Activated gamma-delta T cell treated with anti-CD3 and anti-CD28 coated beads, Interleukin-2, amount 50 U/mL, for 16 hours (primary cell): ENCODE measurements around the gene EPHX1.
"Not testable (repeated sequence)": the region's sequence is repeated elsewhere in the genome, so short reads cannot be mapped to it uniquely, and the experiment has no call there.

ENCODE experiments used
- DNase-seq: peaks from one replicate; pipeline ENCODE4 v3.0.0-alpha.2; 2020; ENCODE audit warnings: low read depth

Gene EPHX1

DNA sequence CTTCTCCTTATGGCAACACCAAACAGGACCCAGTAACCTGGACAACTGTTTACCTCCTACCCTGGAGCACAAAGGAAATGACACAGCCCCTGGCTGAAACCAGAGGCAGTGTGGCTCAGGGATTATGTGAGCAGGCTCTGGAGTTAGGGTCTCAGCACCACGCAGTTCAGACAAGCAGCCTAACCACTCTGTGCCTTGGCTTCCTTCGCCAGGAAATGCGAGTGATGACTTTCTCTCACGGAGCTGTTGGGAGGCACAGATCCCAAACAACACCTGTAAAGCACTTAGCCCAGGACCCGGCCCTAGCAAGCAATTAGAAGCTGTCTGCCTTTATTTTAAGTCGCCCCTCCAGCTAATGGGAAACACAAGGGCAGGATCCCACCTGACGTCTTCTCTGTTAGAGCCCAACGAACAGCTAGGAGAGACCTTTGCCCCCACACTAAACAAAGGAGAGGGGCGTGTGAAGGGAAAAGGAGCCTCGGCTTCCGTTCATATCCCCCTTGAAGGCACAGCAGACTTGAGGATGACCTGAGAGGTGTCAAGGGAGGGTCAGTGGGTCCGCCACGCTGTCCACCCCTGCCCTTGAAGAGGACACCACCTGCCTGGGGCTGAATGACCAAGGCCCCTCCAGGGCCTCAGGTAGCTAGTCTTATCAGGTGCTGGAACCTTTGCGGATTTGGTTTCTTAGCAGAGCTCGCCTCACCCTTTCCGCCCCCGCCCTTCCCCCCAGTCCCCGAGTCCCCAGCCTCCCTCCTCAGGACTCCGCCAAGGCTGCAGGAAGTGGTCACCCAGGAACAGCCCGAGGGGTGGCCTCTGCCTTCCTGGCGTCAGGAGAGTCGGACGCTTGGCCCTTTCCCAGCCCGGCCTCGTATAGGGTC, 71.4 kb downstream of the EPHX1 start:
- DNase-seq: peak; percentile 29

DNA sequence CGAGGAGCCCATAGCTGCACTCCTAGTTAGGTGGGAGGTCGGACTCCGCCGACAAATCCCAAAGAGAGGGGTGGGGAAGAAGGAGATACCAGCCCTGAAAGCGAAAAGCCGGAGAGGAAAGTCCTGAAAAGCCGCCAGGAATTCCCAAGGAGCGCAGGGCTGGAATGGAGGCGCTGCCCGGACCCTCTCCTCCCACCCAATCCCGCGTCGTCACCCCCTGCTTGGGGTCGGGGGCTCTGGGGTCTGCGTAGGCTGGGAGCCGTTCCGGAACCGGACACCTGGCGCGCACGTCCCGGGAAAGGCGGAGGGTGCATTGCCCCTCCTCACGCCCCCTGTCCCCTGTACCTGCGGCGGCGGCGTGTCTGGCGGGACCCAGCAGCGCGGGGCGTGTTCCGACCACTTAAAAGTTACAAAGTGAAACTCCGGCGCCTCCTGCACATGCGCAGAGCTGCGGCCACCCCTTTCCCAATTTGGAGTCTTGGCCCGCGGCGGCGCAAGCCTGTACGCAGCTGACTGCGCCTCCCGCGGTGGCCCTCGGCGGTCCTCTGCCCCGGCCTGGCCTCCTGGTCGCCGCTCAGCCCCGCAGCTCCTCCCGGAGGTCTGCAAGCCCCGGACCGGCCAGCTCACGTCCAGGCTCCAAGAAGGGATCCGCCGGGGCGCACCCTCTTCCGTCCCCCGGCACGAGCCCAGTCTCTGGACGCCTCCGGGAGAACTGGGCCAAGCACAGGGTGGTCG, 72.2 kb downstream of the EPHX1 start, which contains the start of gene TMEM63A:
Gene TMEM63A, minus strand, starts transcription at position 422 of the 735 bp plus-strand sequence. CDS start 4,800 bp downstream, outside the sequence.
- DNase-seq: peak; percentile 83

DNA sequence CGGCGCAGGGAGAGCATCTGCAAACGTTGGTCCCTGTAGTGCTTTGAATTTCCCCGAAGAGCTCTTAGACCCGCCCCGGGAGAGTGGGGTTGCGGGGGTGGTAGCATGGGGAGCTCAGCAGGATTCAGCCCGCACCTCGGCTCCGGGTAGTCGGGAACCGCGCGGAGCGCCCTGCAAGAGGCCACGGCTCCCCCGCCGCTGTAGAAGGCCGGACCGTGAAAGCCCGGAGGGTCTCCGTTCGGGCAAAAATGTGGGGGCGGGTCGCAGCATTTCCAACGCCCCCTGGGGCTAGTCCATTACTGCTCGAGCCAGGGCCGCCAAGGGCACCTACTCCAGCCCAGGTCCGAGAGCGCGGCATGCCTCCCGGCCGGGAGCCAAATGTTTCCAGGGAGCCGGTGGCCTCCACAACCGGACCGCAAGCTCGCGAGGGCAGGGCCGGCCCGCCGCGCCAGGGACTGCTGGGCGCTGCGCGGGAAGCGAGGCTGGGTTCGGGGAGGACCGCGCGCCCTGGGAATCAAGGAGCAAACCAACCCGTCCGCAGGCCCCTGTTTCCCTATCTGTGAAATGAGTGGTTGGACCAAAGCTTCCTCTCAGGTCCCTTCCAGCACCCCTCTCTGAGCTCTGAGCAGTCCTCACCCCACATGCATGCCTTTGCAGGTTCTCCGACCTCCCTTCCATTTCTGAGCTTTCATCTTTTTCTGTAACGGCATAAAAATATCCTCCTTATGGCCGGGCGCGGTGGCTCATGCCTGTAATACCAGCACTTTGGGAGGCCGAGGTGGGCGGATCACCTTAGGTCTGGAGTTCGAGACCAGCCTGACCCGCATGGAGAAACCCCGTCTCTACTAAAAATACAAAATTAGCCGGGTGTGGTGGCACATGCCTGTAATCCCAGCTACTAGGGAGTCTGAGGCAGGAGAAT, 73.0 kb downstream of the EPHX1 start:
- no peak for DNase-seq

DNA sequence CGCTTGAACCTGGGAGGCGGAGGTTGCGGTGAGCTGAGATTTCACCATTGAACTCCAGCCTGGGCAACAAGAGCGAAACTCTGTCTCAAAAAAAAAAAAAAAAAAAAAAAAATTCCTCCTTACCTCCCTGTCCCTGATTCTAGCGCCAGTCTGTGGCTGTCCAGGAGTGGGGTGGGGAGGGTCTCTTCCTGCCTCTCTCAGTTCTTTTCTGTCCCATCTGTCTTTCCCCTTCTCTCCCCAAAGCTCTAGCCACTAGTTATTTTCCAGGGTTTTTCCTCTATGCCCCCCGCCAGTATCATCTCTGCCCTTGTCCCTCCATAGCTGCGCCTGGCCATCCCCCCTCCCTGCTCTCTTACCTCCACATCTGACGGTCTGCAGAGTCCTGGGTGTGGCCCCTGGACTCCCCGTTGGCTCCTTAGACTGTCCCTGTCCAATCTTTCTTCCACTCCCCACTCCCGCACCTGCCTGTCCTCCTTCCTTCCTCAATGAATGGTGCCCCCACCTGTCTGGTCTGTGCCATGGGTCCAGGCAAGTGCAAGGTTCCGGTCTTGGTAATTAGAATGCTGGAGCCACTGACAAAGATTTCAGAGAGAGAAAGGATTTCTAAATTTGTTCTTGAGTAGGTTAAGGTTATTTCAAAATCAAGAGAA, 73.8 kb downstream of the EPHX1 start:
- no peak for DNase-seq

DNA sequence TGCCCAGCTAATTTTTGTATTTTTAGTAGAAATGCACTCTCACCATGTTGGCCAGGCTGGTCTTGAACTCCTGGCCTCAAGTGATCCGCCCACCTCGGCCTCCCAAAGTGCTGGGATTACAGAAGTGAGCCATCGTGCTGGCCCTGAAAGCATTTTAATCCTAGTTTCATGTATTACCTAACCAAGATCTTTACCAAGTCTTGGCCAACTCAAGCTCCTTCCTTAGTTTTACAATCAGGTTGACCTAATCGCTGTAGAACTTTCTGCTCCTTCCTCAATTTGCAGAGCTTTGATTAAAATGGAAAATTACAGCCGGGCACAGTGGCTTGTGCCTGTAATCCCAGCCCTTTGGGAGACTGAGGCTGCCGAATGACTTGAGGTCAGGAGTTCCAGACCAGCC, 75.4 kb downstream of the EPHX1 start:
- DNase-seq: no peak

DNA sequence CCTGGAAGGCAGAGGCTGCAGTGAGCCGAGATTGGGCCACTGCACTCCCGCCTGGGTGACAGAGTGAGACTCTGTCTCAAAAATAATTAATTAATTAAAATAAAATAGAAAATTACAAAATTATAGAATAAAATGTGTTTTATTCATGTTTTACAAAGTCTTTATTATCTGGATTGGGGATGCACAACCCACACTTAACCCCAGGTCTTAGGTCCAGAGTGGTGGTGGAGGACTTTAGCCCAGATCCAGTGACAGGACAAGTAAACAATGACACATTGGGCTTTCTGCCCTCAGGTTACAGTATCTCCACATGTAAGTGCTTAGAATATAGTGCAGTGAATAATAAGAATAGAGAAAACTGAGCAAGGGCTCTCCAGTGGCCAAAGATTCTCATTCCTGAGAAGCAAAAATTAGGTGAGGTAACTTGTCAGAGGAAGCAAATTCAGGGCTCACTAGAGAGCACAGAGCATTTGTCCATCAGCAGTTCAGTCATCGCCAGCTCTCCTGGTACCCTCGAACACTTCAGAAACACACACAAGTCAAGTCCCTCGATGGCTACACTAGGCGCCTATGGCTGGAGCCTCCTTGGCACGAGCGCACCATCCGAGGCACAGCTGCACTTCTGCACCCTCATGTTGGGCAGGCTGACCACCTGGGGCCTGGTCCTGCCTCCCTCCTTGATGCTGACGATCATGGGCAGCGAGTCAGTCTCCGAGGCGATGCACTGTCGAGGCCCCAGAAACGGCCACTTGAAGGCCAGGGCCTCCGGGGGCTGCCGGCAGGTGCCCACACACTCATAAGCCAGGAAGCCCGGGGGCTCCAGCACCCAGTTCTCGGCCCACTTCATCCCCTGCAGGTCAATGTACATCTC, 76.5 kb downstream of the EPHX1 start:
- DNase-seq: no peak

DNA sequence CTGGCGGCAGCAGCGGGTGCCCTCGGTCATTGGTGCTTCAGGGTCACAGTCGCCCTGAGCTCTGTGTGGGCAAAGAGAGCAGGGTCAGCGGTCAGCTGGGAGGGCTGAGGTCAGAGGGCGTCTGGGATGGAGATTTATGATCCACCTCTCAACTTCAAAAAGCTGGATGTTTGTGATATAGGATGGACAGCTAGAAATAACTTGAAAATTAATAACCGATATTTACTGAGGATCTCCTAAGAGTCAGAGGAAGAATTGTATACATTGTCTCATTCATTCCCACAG, 77.0 kb downstream of the EPHX1 start:
- no peak for DNase-seq

DNA sequence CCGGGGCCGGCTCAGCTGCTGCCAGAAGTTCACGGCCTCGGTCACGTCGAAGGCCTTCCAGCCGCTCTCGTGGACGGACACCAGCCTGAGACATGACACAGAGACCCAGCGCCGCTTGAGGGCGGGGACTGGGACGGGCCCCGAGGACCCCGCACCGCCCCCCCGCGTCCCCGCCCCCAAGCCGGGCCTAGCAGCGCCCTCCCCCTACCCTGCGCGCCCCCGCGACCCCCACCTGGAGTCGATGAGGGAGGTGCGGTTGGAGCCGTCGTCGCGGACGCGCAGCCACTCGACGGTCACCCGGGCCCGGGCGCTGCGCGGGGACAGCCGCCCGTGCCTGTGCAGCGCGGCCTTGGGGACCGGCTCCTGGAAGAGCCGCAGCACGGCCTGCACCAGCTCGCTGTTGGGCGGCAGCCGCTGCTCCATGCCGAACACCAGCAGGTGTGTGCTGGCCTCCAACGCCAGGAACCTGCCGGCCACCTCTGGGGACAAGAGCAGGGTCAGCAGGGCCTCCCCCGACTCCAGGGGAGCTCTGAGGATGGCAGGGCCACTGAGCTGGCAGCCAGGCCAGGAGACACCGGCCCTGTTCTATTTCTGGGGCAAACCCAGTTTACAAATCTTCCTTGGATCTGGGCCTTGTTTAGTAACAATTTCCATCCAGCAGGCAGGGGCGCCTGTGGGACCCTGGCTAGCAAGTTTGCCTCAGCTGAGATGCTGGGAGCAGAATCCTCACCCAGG, 77.8 kb downstream of the EPHX1 start:
- DNase-seq: not testable (repeated sequence)

DNA sequence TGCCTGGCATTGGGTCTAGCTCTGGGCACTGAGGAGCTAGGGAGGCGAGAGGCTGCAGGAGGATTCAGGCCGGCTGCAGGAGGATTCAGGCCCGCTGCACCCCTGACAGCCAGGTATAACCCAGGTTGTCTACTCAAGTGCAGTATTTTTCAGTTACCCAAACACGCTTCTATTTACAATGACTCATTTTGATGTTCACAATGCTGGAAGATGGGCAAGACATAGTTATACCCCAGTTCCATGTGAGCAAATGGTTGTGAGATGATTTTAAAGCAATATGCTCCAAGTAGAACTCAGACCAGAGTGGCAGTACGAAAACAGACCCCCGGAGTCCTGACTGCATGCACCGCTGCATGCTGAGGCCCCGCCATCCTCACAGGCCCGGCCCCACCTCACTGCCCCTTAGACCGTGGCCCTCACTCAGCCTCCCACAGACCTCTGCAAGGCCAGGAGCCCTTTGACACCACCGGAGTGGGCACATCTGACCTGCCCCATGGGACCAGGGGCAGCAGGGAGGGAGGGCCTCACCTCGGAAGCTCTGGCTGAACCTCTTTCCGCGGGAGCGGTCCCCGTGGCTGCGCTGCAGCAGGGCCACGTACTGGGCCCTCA, 78.5 kb downstream of the EPHX1 start:
- DNase-seq: no peak

DNA sequence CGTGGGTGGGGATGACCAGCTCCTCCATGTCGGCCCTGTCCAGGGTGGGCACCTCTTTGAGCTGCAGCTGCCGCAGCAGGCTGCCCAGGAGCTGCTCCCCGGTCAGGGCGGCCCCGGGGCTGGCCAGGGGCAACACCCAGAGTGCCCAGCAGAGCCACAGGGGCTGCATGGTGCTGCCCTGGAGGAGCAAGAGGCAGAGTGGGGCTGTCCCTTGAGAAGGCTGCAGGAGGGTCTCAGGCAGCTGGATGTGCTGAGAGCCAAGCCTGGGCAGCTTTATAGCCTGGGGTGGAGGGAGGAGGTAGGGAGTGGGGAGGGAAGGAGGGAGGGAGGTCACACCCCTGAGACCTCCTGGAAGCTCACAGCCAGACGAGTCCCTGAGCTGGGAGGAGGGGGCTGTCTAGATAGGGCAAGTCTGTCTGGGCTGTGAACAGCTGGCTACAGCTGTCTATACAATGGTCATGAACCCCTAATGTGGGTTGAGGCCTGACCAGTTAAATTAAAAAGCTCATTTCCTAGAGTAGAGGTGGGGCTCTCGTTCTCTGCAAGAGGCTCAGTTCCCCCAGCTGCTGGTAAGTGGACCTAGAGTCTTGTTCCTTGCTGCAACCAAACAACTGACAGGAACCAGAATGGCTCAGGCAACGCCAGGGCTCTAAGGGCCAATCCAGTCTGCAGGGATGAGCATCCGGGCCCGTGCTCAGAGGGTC, 79.1 kb downstream of the EPHX1 start, which contains the start of gene LEFTY1:
Gene LEFTY1, minus strand, starts transcription at position 249 of the 704 bp plus-strand sequence. Its CDS starts 80 bp downstream, at position 169.
- no peak for DNase-seq

DNA sequence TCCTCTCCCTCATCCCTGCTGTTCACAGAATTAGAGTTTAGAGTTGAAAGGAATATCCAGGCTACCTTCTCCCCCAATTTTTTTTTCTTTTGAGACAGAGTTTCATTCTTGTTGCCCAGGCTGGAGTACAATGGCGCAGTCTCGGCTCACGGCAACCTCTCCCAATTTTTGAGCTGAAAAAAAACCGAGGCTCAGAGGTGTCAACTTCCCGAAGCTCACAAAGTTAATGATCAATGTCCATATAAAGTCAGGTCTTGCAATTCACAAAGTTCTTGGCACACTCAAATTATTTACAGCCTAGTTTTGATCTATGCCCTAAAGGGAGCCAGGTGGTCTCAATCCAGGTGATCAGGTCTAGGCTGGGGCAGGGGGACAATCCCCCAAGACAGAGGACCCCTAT, 79.8 kb downstream of the EPHX1 start:
- no peak for DNase-seq

DNA sequence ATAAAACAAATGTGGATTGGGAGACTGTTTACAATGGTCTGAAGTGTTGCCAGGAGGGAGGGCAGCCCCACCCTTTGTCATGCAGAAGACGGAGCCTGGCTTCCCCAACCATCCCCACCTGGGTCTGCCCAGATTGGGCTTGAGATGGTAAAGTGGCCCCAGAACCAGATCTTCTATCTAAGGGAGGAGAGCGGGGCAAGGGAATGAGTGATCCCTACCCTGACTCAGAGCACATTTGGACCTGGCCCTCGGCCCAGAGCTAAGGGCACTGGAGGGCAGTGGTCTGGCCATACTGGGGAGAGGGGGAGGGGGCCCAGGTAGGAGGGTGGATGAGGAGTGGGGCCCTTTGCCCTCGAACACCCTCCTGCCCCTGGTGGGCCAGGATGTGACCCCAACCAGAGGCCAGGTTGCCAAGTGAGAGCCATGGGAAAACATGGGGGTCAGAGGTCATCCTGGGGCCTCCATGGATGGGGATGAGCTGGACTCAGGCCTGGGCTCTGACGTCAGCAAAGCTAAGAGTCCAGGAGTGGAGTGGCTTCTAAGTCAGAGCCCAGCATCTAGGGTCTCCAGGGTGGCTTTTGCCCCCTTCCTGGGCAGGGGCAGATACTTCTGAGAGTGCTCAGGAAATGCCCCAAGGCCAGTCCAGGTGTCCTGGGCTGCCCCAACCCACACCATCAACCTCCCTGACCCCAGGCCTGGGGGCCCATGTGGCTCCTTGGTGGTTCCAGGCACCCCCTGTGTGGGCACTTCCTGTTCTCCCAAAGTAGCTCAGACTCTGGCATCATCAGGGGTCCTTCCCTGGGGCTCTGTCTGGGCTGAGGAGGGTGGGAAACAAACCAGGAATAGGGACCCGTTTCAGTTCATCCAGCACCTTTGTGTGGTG, 80.7 kb downstream of the EPHX1 start:
- DNase-seq: no peak

DNA sequence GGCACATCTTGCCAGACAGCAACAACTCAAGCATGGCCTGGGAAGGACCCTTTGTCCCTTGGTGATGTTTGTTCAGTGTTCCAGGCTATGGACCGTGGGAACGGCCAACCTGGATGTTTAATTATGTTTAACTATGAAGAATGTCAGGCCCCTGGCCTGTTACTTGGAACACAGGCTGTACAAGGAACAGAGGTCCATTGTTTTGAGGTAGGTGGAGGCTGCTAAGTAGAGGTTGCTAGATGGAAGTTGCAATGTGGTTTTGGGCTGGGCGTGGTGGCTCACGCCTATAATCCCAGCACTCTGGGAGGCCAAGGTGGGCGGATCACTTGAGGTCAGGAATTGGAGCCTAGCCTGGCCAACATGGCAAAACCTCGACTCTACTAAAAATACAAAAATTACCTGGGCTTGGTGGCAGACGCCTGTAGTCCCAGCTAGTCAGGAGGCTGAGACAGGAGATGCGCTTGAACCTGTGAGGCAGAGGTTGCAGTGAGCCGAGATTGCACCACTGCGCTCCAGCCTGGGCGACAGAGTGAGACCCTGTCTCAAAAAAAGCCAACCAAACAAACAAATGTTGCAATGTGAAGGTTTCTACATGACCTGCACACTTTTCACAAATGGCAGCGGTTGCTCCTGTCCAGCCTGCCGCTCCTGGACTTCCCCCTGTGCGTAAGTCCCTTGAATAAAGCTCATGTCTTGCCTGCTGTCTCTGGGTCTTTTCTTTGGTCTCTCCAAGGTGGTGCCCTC, 81.5 kb downstream of the EPHX1 start:
- no peak for DNase-seq

DNA sequence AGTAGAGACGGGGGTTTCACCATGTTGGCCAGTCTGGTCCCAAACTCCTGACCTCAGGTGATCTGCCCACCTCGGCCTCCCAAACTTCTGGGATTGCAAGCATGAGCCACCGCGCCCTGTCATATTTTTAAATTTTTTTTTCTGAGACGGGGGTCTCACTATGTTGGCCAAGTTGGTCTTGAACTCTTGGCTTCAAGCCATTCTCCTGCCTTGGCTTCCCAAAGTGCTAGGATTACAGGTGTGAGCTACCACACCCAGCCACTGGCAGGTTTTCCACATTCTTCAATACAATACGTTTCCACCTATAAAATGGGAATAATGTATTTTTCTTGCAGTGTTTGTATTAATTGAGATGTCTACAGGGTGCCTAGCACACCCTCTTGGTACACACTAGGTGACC, 82.4 kb downstream of the EPHX1 start:
- DNase-seq: no peak
